IPS-18c (cell line): ENCODE results near the gene PRELID2.
"Not testable (repeated sequence)": the region's sequence is repeated elsewhere in the genome, so short reads cannot be mapped to it uniquely, and the experiment has no call there.

Experiments
- H3K4me3 ChIP-seq: 2 replicates; pipeline ENCODE4 v1.7.0; 2013; ENCODE audit warnings: low read depth, mild to moderate bottlenecking, low read length, moderate library complexity; ENCODE audit not compliant: insufficient read depth
- H3K9me3 ChIP-seq: one replicate; pipeline ENCODE4 v1.6.1; 2013; ENCODE audit warnings: mild to moderate bottlenecking, low read length, moderate library complexity; ENCODE audit not compliant: control insufficient read depth, insufficient read depth

The PRELID2 gene

GRCh38 chr5:145834917-145835847 is at the start of gene PRELID2:
Gene PRELID2, minus strand, starts transcription at chr5:145835342. Its CDS starts 91 bp downstream, at chr5:145835251.
- peak within 1 kb of the TSS; percentile 55 for H3K4me3 ChIP-seq
- H3K9me3 ChIP-seq: no peaks in the 10 kb centered on the region

GRCh38 chr5:145874765-145875164 is 39.6 kb upstream of the PRELID2 start:
- Histone ChIP-seq H3K9me3 (no peaks in the 10 kb centered on the region), H3K4me3 (no peak overlapping the region)

GRCh38 chr5:145872914-145873313 is 37.8 kb upstream of the PRELID2 start, which contains the start of gene GRXCR2:
Gene GRXCR2, minus strand, starts transcription at chr5:145873014. Its CDS starts 46 bp downstream, at chr5:145872968.
- H3K4me3 ChIP-seq: no peak within 1 kb of the TSS

GRCh38 chr5:145872486-145872885 is 37.3 kb upstream of the PRELID2 start:
- Histone ChIP-seq H3K4me3 (no peak overlapping the region), H3K9me3 (no peaks in the 10 kb centered on the region)

More at GRCh38 chr5:145872914-145873313, 37.8 kb upstream of the PRELID2 start, which contains the start of gene GRXCR2:
- H3K9me3 ChIP-seq: no peaks in the 10 kb centered on the region

- no peak overlapping the region for H3K4me3 ChIP-seq
- no peaks in the 10 kb centered on the region for H3K9me3 ChIP-seq
Observed at GRCh38 chr5:145869753-145870152, 34.6 kb upstream of the PRELID2 start.

GRCh38 chr5:145867806-145868205 is 32.7 kb upstream of the PRELID2 start:
- H3K9me3 ChIP-seq: no peaks in the 10 kb centered on the region
- no peak overlapping the region for H3K4me3 ChIP-seq

GRCh38 chr5:145864432-145864831 is 29.3 kb upstream of the PRELID2 start:
- H3K9me3 ChIP-seq, H3K4me3 ChIP-seq: not testable (repeated sequence)

- H3K9me3 ChIP-seq: no peaks in the 10 kb centered on the region
- no peak overlapping the region for H3K4me3 ChIP-seq
Observed at GRCh38 chr5:145863003-145863402, 27.9 kb upstream of the PRELID2 start.

- Histone ChIP-seq H3K4me3 (no peak overlapping the region), H3K9me3 (no peaks in the 10 kb centered on the region)
Observed at GRCh38 chr5:145859897-145860296, 24.8 kb upstream of the PRELID2 start.

- Histone ChIP-seq H3K9me3 (no peaks in the 10 kb centered on the region), H3K4me3 (no peak overlapping the region)
Observed at GRCh38 chr5:145859453-145859852, 24.3 kb upstream of the PRELID2 start.

GRCh38 chr5:145858959-145859358 is 23.8 kb upstream of the PRELID2 start:
- no peaks in the 10 kb centered on the region for H3K9me3 ChIP-seq
- H3K4me3 ChIP-seq: no peak overlapping the region

- Histone ChIP-seq H3K4me3 (peak overlapping the region; percentile 45), H3K9me3 (no peaks in the 10 kb centered on the region)
Observed at GRCh38 chr5:145856285-145856818, 21.2 kb upstream of the PRELID2 start.

GRCh38 chr5:145855763-145856267 is 20.7 kb upstream of the PRELID2 start:
- Histone ChIP-seq H3K4me3 (peak overlapping the region; percentile 45), H3K9me3 (no peaks in the 10 kb centered on the region)

GRCh38 chr5:145854651-145855258 is 19.6 kb upstream of the PRELID2 start:
- Histone ChIP-seq H3K4me3 (no peak overlapping the region), H3K9me3 (no peaks in the 10 kb centered on the region)

GRCh38 chr5:145853781-145854376 is 18.7 kb upstream of the PRELID2 start:
- Histone ChIP-seq H3K4me3 (no peak overlapping the region), H3K9me3 (no peaks in the 10 kb centered on the region)

GRCh38 chr5:145852990-145853389 is 17.8 kb upstream of the PRELID2 start:
- H3K9me3 ChIP-seq: no peaks in the 10 kb centered on the region
- H3K4me3 ChIP-seq: no peak overlapping the region

GRCh38 chr5:145848854-145849253 is 13.7 kb upstream of the PRELID2 start:
- Histone ChIP-seq H3K9me3 (no peaks in the 10 kb centered on the region), H3K4me3 (no peak overlapping the region)
